GM21717 (cell line): ENCODE results near the gene ZBED1.
"Not testable (repeated sequence)": the region's sequence is repeated elsewhere in the genome, so short reads cannot be mapped to it uniquely, and the experiment has no call there.

Experiments used
- ATAC-seq: cut with Tn5 transposase; IDR thresholded peaks from one replicate; pipeline ENCODE4 v1.9.1; 2021; ENCODE audit warnings: mild to moderate bottlenecking, moderate library complexity; ENCODE audit not compliant: unreplicated experiment

The ZBED1 gene

GRCh38 chrX:2477313-2477712, 23.5 kb downstream of the ZBED1 start:
- not testable (repeated sequence) for ATAC-seq

DNA sequence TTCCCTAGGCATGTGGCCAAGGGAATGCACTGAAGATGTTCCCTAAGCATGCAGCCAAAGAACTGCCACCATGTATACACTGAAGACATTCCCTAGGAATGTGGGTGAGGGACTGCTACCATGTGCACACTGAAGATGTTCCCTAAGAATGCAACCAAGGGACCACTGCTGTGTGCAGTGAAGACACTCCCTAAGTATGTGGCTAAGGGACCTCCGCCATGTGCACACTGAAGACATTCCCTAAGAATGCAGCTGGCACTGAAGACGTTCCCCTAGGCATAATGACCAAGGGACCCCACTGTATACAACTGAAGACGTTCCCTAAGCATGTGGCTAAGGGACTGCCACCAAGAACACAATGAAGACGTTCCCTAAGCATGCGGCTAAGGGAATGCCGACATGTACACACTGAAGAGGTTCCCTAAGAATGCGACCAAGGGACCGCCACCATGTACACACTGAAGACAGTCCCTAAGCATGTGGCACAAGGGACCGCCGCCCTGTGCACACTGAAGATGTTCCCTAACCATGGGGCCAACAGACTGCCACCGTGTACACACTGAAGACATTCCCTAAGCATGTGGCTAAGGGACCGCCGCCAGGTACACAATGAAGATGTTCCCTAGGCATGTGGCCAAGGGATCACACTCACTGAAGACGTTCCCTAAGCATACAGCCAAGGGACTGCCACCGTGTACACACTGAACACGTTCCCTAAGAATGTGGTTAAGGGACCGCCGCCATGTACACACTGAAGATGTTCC, 25.6 kb downstream of the ZBED1 start:
- ATAC-seq, result no peak

- ATAC-seq, result no peak
These were observed 26.4 kb downstream of the ZBED1 start for GRCh38 chrX:2474280-2474962.

- not testable (repeated sequence) for ATAC-seq
These were observed 27.7 kb downstream of the ZBED1 start for GRCh38 chrX:2473064-2473463.

DNA sequence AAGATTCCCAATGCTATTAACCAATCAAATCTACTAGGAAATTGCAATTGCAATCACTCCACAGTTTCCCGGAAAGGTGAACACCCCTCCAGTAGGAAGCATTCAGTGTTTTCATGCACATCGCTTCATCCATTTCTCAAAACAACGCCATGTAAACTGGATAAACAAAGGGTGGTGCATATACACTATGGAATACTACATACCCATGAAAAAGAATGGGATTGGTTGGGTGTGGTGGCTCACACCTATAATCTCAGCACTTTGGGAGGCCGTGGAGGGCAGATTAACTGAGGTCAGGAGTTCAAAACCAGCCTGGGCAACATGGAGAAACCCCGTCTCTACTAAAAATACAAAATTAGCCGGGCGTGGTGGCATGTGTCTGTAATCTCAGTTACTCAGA, 29.1 kb downstream of the ZBED1 start:
- no peak for ATAC-seq

- ATAC-seq, result not testable (repeated sequence)
These were observed 29.6 kb downstream of the ZBED1 start for GRCh38 chrX:2471126-2471525.

GRCh38 chrX:2469852-2470251, 30.9 kb downstream of the ZBED1 start:
- not testable (repeated sequence) for ATAC-seq

- no peak for ATAC-seq
These were observed 31.5 kb downstream of the ZBED1 start for GRCh38 chrX:2469196-2469685.

- no peak for ATAC-seq
These were observed 32.2 kb downstream of the ZBED1 start for GRCh38 chrX:2468261-2469195.

DNA sequence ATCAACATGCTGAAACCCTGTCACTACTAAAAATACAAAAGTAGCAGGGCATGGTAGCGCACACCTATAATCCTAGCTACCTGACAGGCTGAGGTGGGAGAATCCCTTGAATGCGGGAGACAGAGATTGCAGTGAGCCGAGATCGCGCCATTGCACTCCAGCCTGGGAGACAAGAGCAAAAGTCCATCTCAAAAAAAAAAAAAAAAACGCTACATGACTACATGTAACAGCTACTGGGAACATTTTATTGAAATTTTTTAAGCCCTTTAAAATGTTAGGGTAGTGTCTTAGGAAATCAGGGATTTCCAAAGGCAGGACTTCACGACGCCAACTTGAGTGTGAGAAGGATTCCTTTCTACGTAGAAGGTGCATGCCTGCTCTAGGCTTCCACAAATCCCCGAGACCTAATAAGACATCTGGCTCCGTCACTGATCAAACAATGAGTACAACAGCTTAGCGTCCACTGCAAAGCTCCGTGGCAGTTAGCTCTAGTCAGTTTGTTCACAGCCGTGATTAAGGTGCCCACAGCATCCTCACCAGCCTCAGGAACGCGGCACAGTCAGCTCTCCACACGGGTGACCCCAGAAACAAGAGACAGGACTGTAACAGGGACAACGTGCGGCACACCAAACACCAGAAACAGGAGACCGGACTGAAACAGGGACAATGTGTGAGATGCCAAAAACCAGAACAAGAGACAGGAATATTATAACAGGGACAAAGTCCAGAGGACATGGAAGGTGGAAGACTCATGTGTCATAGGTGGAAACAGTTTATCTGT, 33.7 kb downstream of the ZBED1 start:
- no peak for ATAC-seq

DNA sequence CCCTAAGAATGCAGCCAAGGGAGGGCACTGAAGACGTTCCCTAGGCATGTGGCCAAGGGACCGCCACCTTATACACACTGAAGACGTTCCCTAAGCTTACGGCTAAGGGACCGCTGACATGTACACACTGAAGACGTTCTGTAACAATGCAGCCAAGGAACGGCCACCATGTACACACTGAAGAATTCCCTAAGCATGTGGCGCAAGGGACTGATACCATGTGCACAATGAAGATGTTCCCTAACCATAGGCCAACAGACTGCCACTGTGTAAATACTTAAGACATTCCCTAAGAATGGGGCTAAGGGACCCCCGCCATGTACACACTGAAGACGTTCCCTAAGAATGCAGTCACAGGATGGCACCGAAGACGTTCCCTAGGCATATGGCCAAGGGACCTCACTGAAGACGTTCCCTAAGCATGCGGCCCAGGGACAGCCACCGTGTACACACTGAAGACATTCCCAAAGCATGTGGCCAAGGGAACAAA, 36.1 kb downstream of the ZBED1 start:
- ATAC-seq, result no peak

- no peak for ATAC-seq
These were observed 36.7 kb downstream of the ZBED1 start for GRCh38 chrX:2463973-2464676.

- ATAC-seq, result not testable (repeated sequence)
These were observed 37.3 kb downstream of the ZBED1 start for GRCh38 chrX:2463481-2463880.

GRCh38 chrX:2462780-2463179, 38.0 kb downstream of the ZBED1 start:
- no peak for ATAC-seq

- ATAC-seq, result no peak
These were observed 38.7 kb downstream of the ZBED1 start for GRCh38 chrX:2462074-2462473.

DNA sequence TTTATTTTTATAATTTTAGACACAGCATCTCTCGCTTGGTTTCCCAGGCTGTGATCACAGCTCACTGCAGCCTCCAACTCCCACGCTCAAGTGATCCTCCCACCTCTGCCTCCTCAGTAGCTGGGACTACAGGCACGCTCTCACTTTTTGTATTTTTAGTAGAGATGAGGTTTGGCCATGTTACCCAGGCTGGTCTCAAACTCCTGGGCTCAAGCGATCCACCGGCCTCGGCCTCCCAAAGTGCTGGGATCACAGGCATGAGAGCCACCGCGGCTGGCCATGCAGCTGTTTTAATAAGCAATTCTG, 39.1 kb downstream of the ZBED1 start:
- ATAC-seq, result no peak

- ATAC-seq, result not testable (repeated sequence)
These were observed 39.7 kb downstream of the ZBED1 start for GRCh38 chrX:2460821-2461710.

DNA sequence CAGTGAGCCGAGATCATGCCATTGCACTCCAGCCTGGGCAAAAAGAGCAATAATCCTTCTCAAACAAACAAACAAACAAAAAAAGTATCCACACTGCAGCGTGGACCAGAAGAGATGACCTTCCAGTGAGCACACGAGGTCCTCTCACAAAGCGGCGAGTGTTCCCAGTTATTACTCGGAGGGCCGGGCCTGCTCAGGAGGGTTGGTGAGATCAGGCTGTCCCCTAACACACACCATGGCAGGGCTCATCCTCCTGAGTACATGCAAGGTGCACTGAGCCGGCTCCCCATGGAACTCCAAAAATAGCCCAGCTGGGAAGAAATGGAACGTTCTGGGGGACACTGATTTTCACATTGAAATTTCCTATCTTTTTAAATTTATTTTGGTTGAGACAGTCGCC, 40.7 kb downstream of the ZBED1 start:
- ATAC-seq, result not testable (repeated sequence)

- no peak for ATAC-seq
These were observed 42.5 kb downstream of the ZBED1 start for GRCh38 chrX:2458309-2458708.
